ENCODE results near the gene SCUBE1. TPM values are rescaled to one million over a fixed set of nuclear protein-coding genes. Genes with fewer than 3 reads are reported as not detected.

Gene SCUBE1
- total and polyA plus RNA-seq, 10 of the 15 experiments (the other 5 are each of a cell fraction or from before 2014, with no cell fraction given): not detected

DNA sequence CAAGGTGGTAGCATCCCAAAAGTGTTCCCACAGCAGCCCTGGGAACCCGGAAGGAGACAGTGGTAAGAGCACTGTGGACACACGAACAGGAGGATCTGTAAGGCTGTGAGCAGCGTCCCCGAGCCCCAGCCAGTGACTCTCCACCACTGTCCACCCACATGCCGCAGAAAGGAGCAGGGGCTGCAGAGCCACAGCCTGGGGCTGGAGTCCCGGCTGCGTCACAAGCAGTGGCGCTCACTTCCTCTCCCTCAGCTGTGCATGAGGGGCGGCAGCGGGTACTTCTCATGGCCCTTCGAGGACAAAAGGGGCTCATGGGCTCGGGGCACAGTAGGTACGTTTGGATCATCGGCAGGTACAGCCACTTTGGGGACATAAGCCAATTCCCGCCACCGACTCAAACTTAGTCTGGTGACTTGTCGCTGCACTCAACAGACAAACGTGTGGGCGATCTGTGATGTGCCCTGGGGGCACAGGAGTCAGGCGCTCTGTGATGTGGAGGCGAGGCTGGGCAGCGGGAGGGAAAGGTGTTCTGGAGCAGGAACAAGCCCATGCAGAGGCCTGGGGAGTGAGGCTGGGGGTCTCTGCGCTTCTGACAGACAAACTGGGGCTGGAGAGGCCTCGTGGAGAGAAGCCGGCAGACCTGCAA is 68.5 kb downstream of the SCUBE1 start:
- H3K9me3 ChIP-seq (replicated peaks; ENCODE audit: control insufficient read depth, insufficient read depth, low read length): no peaks in the 10 kb centered on the region
- H3K9ac ChIP-seq (ENCODE audit: control insufficient read depth, insufficient read depth, low read length): no peak overlapping the region
- no peak overlapping the region for H3K4me3 ChIP-seq
- ATAC-seq: no peak
- in situ Hi-C loops (cut with MboI) (loop anchor here (5.0 kb wide), 2 partner anchors 73 to 108 kb away; no protein-coding TSS in a partner anchor), intact Hi-C loops (cut with micrococcal nuclease; ENCODE audit: unreplicated experiment) (loop anchor here (1.0 to 5.0 kb wide), 3 partner anchors 42 to 111 kb away; no protein-coding TSS in a partner anchor)
- SMC1A ChIA-PET (ENCODE audit: uncharacterized antibody, unreplicated experiment): interaction anchor here (0.7 to 3.9 kb wide), 8 partner anchors 10 to 111 kb away, joined by 3 to 48 read pairs (median 6); no protein-coding TSS in a partner anchor
- no peak overlapping the region for H3K4me2 ChIP-seq (ENCODE audit: control insufficient read depth, insufficient read depth)
- TF ChIP-seq SIX5 (IDR thresholded peaks at IDR 0.05; ENCODE audit: low read depth, low read length, severe bottlenecking) (no peak), CBFB (IDR thresholded peaks at IDR 0.05; ENCODE audit: low read depth) (no peak), ZNF217 (IDR thresholded peaks at IDR 0.05) (no peak), NR2F1 (conservative IDR thresholded peaks at IDR 0.05) (no peak), SMARCA5 (IDR thresholded peaks at IDR 0.05) (no peak), CREM (IDR thresholded peaks at IDR 0.05; ENCODE audit: low read depth) (no peak), ZZZ3 (IDR thresholded peaks at IDR 0.05; ENCODE audit: control insufficient read depth, insufficient read length, low read depth) (no peak), FOXM1 (IDR thresholded peaks at IDR 0.05; ENCODE audit: low read depth, low read length) (no peak), SMAD5 (IDR thresholded peaks at IDR 0.05; ENCODE audit: low read depth) (no peak), MYC (IDR thresholded peaks at IDR 0.05; ENCODE audit: insufficient read depth, insufficient read length, insufficient replicate concordance, low read length, severe bottlenecking) (no peak), TCF7 (IDR thresholded peaks at IDR 0.05; ENCODE audit: borderline replicate concordance) (no peak), ZBED1 (IDR thresholded peaks at IDR 0.05; ENCODE audit: borderline replicate concordance) (no peak), NRF1 (conservative IDR thresholded peaks at IDR 0.05; ENCODE audit: low read depth, low read length) (no peak)
- TF ChIP-seq, protein P1, sequence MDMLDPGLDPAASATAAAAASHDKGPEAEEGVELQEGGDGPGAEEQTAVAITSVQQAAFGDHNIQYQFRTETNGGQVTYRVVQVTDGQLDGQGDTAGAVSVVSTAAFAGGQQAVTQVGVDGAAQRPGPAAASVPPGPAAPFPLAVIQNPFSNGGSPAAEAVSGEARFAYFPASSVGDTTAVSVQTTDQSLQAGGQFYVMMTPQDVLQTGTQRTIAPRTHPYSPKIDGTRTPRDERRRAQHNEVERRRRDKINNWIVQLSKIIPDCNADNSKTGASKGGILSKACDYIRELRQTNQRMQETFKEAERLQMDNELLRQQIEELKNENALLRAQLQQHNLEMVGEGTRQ (IDR thresholded peaks at IDR 0.05; ENCODE audit: borderline replicate concordance, low read depth, low read length): no peak
- TF ChIP-seq, protein P2, sequence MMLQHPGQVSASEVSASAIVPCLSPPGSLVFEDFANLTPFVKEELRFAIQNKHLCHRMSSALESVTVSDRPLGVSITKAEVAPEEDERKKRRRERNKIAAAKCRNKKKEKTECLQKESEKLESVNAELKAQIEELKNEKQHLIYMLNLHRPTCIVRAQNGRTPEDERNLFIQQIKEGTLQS (IDR thresholded peaks at IDR 0.05; ENCODE audit: borderline replicate concordance, extremely low read depth, low read depth, low read length): no peak
- TF ChIP-seq, protein P3, sequence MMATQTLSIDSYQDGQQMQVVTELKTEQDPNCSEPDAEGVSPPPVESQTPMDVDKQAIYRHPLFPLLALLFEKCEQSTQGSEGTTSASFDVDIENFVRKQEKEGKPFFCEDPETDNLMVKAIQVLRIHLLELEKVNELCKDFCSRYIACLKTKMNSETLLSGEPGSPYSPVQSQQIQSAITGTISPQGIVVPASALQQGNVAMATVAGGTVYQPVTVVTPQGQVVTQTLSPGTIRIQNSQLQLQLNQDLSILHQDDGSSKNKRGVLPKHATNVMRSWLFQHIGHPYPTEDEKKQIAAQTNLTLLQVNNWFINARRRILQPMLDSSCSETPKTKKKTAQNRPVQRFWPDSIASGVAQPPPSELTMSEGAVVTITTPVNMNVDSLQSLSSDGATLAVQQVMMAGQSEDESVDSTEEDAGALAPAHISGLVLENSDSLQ (IDR thresholded peaks at IDR 0.05): no peak
- WGBS (ENCODE audit: insufficient coverage, insufficient replicate concordance, low lambda C conversion rate, missing lambda C conversion rate): 43% methylated on average over 25 of the region's 25 CpGs
- H3K79me2 ChIP-seq (ENCODE audit: control insufficient read depth, insufficient read depth, low read length): no peaks in the 10 kb centered on the region
- no peak for DNase-seq (ENCODE audit: low read depth, low spot score)
- CTCF ChIA-PET: interaction anchor here (0.6 to 8.4 kb wide), 15 partner anchors 9 to 119 kb away, joined by 3 to 73 read pairs (median 4); no protein-coding TSS in a partner anchor
- H3K4me1 ChIP-seq (ENCODE audit: control insufficient read depth, insufficient read depth, low read length): peaks cover 7% of the 10 kb centered on the region
- no peak overlapping the region for H2AFZ ChIP-seq (ENCODE audit: control insufficient read depth, low read depth, low read length)
- no peak overlapping the region for H3K27ac ChIP-seq (ENCODE audit: control insufficient read depth, insufficient read depth)
- no peaks in the 10 kb centered on the region for H3K27me3 ChIP-seq (replicated peaks in 1 of 2; ENCODE audit: control insufficient read depth in 2 of 2, insufficient read depth in 2 of 2, low read length in 1 of 2)
- no peak for FAIRE-seq
- H3K36me3 ChIP-seq (ENCODE audit: control insufficient read depth in 2 of 2, insufficient read depth in 2 of 2, low read length in 1 of 2): no peaks in the 10 kb centered on the region
- no peaks in the 10 kb centered on the region for H4K20me1 ChIP-seq (ENCODE audit: control insufficient read depth, insufficient read depth)
- BruUV-seq (replicated peaks): no TSS peak
- RAD21 ChIA-PET (ENCODE audit: unreplicated experiment): interaction anchor here (1.3 to 3.1 kb wide), 6 partner anchors 14 to 110 kb away, joined by 3 to 37 read pairs (median 9); no protein-coding TSS in a partner anchor
- POLR2A ChIA-PET: no interaction called here

Data from GM12878 (cell line).